ENCODE measurements around the gene POTEH. TPM values are rescaled to one million over a fixed set of nuclear protein-coding genes. Genes with fewer than 3 reads are reported as not detected.
"Not testable (repeated sequence)": the region's sequence is repeated elsewhere in the genome, so short reads cannot be mapped to it uniquely, and the experiment has no call there.

Gene POTEH
- total and polyA plus RNA-seq, 2 donors (not counting 3 experiments of a cell fraction or from before 2014, with no cell fraction given), result not detected

GRCh38 chr22:15760388-15761150 is 70.7 kb downstream of the POTEH start:
- H3K27me3 ChIP-seq (ENCODE audit: control insufficient read depth in 2 of 2, insufficient read depth in 2 of 2, low read length in 2 of 2); H3K9me1 ChIP-seq (replicated peaks; ENCODE audit: control insufficient read depth, extremely low read depth, insufficient read depth, low read length); H3K4me1 ChIP-seq (ENCODE audit: control insufficient read depth, extremely low read depth, insufficient read depth, low read length); H3K36me3 ChIP-seq (ENCODE audit: control insufficient read depth in 2 of 2, extremely low read depth in 1 of 2, insufficient read depth in 2 of 2, low read length in 2 of 2); H3K9me3 ChIP-seq (replicated peaks; ENCODE audit: control insufficient read depth, insufficient read depth, low read length); intact Hi-C loops (cut with micrococcal nuclease); H3K9ac ChIP-seq (replicated peaks; ENCODE audit: extremely low read depth, insufficient read depth, low read length); BruUV-seq (replicated peaks); H3K4me2 ChIP-seq (ENCODE audit: insufficient read depth, low read length); CTCF ChIA-PET; H3K79me2 ChIP-seq (ENCODE audit: control insufficient read depth, insufficient read depth, low read length); H3K4me3 ChIP-seq (replicated peaks in 1 of 3; ENCODE audit: insufficient read depth in 1 of 3, low read depth in 1 of 3, low read length in 3 of 3); H2AFZ ChIP-seq (ENCODE audit: low read depth, low read length); H4K20me1 ChIP-seq (replicated peaks; ENCODE audit: control insufficient read depth, extremely low read depth, insufficient read depth, low read length); FAIRE-seq; POLR2A ChIA-PET; DNase-seq (ENCODE audit: low read depth, low spot score); dilution Hi-C loops (cut with MboI; ENCODE audit: extremely low pct_ligation_motif_present, low sequenced_read_pairs); H3K27ac ChIP-seq (ENCODE audit: insufficient read depth, low read depth, low read length): not testable (repeated sequence)

- intact Hi-C loops (cut with micrococcal nuclease); H3K4me3 ChIP-seq (replicated peaks in 1 of 3; ENCODE audit: insufficient read depth in 1 of 3, low read depth in 1 of 3, low read length in 3 of 3); BruUV-seq (replicated peaks); H3K4me1 ChIP-seq (ENCODE audit: control insufficient read depth, extremely low read depth, insufficient read depth, low read length); H4K20me1 ChIP-seq (replicated peaks; ENCODE audit: control insufficient read depth, extremely low read depth, insufficient read depth, low read length); H3K9me1 ChIP-seq (replicated peaks; ENCODE audit: control insufficient read depth, extremely low read depth, insufficient read depth, low read length); H3K27ac ChIP-seq (ENCODE audit: insufficient read depth, low read depth, low read length); FAIRE-seq; H3K36me3 ChIP-seq (ENCODE audit: control insufficient read depth in 2 of 2, extremely low read depth in 1 of 2, insufficient read depth in 2 of 2, low read length in 2 of 2); H3K79me2 ChIP-seq (ENCODE audit: control insufficient read depth, insufficient read depth, low read length); dilution Hi-C loops (cut with MboI; ENCODE audit: extremely low pct_ligation_motif_present, low sequenced_read_pairs); H3K27me3 ChIP-seq (ENCODE audit: control insufficient read depth in 2 of 2, insufficient read depth in 2 of 2, low read length in 2 of 2); H3K9me3 ChIP-seq (replicated peaks; ENCODE audit: control insufficient read depth, insufficient read depth, low read length); DNase-seq (ENCODE audit: low read depth, low spot score); H3K4me2 ChIP-seq (ENCODE audit: insufficient read depth, low read length); H2AFZ ChIP-seq (ENCODE audit: low read depth, low read length); H3K9ac ChIP-seq (replicated peaks; ENCODE audit: extremely low read depth, insufficient read depth, low read length); CTCF ChIA-PET; POLR2A ChIA-PET: not testable (repeated sequence)
These were observed 71.4 kb downstream of the POTEH start for GRCh38 chr22:15761151-15761777.

- dilution Hi-C loops (cut with MboI; ENCODE audit: extremely low pct_ligation_motif_present, low sequenced_read_pairs); H3K4me2 ChIP-seq (ENCODE audit: insufficient read depth, low read length); FAIRE-seq; H3K4me1 ChIP-seq (ENCODE audit: control insufficient read depth, extremely low read depth, insufficient read depth, low read length); H3K9ac ChIP-seq (replicated peaks; ENCODE audit: extremely low read depth, insufficient read depth, low read length); DNase-seq (ENCODE audit: low read depth, low spot score); H2AFZ ChIP-seq (ENCODE audit: low read depth, low read length); H3K9me1 ChIP-seq (replicated peaks; ENCODE audit: control insufficient read depth, extremely low read depth, insufficient read depth, low read length); BruUV-seq (replicated peaks); intact Hi-C loops (cut with micrococcal nuclease); H3K36me3 ChIP-seq (ENCODE audit: control insufficient read depth in 2 of 2, extremely low read depth in 1 of 2, insufficient read depth in 2 of 2, low read length in 2 of 2); H3K79me2 ChIP-seq (ENCODE audit: control insufficient read depth, insufficient read depth, low read length); H3K9me3 ChIP-seq (replicated peaks; ENCODE audit: control insufficient read depth, insufficient read depth, low read length); H3K4me3 ChIP-seq (replicated peaks in 1 of 3; ENCODE audit: insufficient read depth in 1 of 3, low read depth in 1 of 3, low read length in 3 of 3); H3K27me3 ChIP-seq (ENCODE audit: control insufficient read depth in 2 of 2, insufficient read depth in 2 of 2, low read length in 2 of 2); H4K20me1 ChIP-seq (replicated peaks; ENCODE audit: control insufficient read depth, extremely low read depth, insufficient read depth, low read length); POLR2A ChIA-PET; H3K27ac ChIP-seq (ENCODE audit: insufficient read depth, low read depth, low read length); CTCF ChIA-PET: not testable (repeated sequence)
These were observed 73.7 kb downstream of the POTEH start for GRCh38 chr22:15763559-15763958.

All from endothelial cell of umbilical vein (primary cell).